AG09319 (cell line): ENCODE data around the gene MOXD1.

Source experiments
- DNase-seq: peaks from one replicate; pipeline ENCODE4 v3.0.0-alpha.2; 2010; ENCODE audit warnings: low read depth; ENCODE audit errors: extremely low read depth
- TF ChIP-seq, protein P1 (sequence below): IDR thresholded peaks from 2 replicates; pipeline ENCODE4 v1.5.1; 2011; ENCODE audit warnings: low read depth, mild to moderate bottlenecking, inconsistent platforms, low read length, moderate library complexity

The MOXD1 gene

DNA sequence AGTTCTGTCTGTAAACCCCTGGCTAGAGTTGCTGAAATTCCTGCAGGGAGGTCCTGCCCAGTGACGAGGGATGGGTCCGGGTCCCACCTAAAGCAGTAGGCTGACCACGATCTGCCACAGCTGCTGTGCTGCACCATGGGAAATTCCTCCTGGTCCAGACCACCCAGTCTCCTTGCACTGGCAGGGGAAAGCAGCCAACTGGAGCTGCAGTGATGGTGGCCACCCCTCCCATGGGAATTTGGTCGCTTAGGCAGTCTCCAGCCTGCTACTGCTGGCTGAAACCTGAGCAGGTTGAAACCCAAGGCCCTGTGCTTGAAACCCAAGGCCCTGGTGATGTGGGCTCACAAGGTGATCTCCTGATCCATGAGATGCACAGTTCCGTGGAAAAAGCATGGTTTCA lies 23.9 kb upstream of the MOXD1 start:
- TF ChIP-seq, protein P1, sequence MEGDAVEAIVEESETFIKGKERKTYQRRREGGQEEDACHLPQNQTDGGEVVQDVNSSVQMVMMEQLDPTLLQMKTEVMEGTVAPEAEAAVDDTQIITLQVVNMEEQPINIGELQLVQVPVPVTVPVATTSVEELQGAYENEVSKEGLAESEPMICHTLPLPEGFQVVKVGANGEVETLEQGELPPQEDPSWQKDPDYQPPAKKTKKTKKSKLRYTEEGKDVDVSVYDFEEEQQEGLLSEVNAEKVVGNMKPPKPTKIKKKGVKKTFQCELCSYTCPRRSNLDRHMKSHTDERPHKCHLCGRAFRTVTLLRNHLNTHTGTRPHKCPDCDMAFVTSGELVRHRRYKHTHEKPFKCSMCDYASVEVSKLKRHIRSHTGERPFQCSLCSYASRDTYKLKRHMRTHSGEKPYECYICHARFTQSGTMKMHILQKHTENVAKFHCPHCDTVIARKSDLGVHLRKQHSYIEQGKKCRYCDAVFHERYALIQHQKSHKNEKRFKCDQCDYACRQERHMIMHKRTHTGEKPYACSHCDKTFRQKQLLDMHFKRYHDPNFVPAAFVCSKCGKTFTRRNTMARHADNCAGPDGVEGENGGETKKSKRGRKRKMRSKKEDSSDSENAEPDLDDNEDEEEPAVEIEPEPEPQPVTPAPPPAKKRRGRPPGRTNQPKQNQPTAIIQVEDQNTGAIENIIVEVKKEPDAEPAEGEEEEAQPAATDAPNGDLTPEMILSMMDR = no peak
- no peak for DNase-seq

- TF ChIP-seq, protein P1 = no peak
- no peak for DNase-seq
Observed at GRCh38 chr6:132423839-132424238, 22.6 kb upstream of the MOXD1 start.

DNA sequence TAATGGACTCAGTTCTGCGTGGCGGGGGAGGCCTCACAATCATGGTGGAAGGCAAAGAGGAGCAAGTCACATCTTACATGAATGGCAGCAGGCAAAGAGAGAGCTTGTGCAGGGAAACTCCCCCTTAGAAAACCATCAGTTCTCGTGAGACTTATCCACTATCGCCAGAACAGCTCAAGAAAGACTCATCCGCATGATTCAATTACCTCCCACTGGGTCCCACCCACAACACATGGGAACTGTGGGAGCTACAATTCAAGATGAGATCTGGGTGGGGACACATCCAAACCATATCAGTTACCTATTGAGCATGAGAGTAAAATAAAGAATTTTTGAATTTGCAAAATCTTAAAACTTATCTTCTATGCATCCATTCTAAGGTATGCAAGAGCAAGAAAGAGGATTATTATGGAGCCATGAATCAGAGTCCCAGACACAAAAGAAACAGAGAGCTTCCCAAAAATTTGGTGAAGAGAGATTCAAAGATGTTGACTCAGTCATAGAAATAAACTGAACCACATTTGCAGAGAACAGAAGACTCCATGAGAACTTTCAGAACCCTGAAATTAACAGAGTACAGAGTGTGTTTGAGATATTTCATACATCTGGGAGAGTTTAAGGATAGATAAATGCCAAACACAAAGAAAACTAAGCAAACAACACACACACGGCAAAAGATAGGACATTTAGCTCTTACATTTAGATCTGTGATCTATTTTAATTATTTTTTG lies 17.1 kb upstream of the MOXD1 start:
- no peak for DNase-seq
- TF ChIP-seq, protein P1 = no peak

DNA sequence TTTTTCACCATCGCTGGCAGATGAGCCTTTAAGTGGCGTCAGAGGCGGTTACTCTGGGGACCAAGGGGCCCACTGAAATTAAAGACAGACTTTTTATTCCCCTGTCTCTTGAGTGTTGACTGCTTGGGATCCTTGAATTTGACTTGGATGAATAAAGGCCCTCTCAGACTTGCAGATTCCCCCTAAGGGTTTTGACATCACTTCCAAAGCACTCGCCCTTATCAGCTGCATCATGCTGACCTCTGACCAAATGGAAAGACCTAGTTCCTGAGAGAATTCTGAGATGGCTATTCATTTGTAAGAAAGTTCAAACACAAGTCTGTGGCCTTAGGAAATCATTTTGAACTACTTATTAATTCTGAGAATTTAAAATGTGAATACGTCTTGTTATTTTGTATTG lies 13.5 kb upstream of the MOXD1 start:
- no peak for DNase-seq
- TF ChIP-seq, protein P1 = no peak

DNA sequence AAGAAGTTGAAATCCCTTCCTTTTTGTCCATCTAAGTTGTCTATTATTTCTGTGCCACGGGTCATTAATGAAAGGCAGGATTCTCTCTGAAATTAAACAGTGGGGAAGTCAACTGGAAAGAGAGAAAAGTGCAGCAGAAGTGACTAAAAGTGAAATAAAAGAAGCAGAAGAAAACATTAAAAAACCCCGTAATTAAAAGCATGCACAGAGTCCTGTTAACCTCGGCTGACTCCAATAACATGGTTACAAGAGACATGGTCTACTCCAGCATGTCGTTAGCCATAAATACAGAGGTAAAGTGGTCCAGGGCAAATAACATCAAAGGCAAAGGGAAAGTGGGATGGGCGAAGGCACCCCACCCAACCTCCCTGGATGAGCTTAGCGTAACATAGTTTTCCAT lies 13.0 kb upstream of the MOXD1 start:
- TF ChIP-seq, protein P1 = no peak
- DNase-seq = no peak

GRCh38 chr6:132413499-132413802 lies 12.2 kb upstream of the MOXD1 start:
- no peak for DNase-seq
- TF ChIP-seq, protein P1 = no peak

DNA sequence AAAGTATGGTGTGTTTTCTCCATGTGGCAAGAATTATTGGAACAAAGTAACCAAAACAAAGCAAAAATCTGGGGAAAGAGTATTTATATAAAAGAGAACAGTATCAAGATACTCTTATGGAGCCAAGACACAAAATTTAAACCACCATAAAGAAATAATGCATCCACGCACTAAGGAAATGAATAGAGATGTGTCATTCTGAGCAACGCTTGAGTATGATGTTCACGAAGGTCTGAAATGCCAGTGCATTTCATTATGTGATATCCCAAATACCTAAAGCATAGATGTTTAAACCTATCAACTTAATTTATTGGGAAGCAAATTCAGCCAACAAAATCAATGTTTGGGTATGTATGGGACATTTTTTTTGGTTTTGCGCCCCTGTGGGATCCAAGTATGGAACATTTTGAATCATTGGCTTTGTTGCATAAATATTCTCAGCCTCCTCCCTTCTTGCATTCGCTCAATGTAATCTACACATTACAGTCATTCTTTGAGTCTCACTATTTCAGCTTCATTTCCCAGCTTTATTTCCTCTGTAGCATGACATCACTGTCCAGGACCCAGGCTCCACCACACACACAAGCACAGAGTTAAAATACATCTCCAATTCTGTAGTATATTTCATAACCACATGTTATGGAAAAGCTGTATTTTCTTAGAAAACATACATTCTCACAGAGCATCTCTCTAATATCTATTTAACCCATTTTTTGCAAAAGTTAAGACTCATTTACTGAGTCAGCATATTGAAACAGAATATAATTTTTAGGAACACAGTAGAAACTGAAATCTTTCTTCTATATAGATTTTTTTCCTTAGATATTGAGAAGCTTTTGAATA lies 11.6 kb upstream of the MOXD1 start:
- DNase-seq = no peak

More for the DNA sequence above, 11.6 kb upstream of the MOXD1 start:
- TF ChIP-seq, protein P1 = no peak
